SK-N-SH (cell line): ENCODE measurements around the gene ELANE. TPM values are rescaled to one million over a fixed set of nuclear protein-coding genes. Genes with fewer than 3 reads are reported as not detected.

ENCODE experiments used
- CTCF ChIA-PET: fragments of 300-600, 350-600 bp; formaldehyde crosslinking; extraction: SDS; loops from one replicate; lab custom pipeline; 2021; lab: Yijun Ruan, JAX
- POLR2A ChIA-PET: fragments of 350-600 bp; sonication (Branson Sonifier 250); formaldehyde crosslinking; extraction: SDS; loops from one replicate; lab custom pipeline; 2020; ENCODE audit warnings: antibody characterized with exemption, inconsistent platforms; lab: Yijun Ruan, JAX
- DNase-seq: peaks from one replicate; pipeline ENCODE4 v3.0.0; 2012
- H2AFZ ChIP-seq: fragments of 200-600 bp; sonication (generic); 2 replicates; pipeline ENCODE4 v1.8.1; 2016; ENCODE audit warnings: antibody characterized with exemption, mild to moderate bottlenecking, low read depth
- H3F3A ChIP-seq: fragments of 200-600 bp; sonication (generic); replicated peaks from 2 replicates; pipeline ENCODE3; 2016; ENCODE audit warnings: antibody characterized with exemption, mild to moderate bottlenecking; ENCODE audit not compliant: insufficient read depth
- H3K27ac ChIP-seq, 2 experiments: fragments of 200-500 bp in 1 of 2; fragments of 200-600 bp in 1 of 2; sonication (Bioruptor generic) in 1 of 2; sonication (generic), shearing (Covaris generic) in 1 of 2; 2 replicates each; pipeline versions ENCODE4 v1.5.1 to v1.6.1; 2014 to 2016; ENCODE audit warnings: low read depth in 2 of 2, inconsistent platforms in 1 of 2, low read length in 1 of 2, mild to moderate bottlenecking in 1 of 2, mixed read lengths in 1 of 2
- H3K27me3 ChIP-seq: fragments of 200-600 bp; sonication (generic), shearing (Covaris generic); 2 replicates; pipeline ENCODE4 v1.6.1; 2016; ENCODE audit warnings: mixed run types; ENCODE audit not compliant: insufficient read depth
- H3K36me3 ChIP-seq, 2 experiments: fragments of 200-500 bp in 1 of 2; fragments of 200-600 bp in 1 of 2; sonication (Bioruptor generic) in 1 of 2; sonication (generic) in 1 of 2; replicated peaks in 1 of 2; 2 replicates each; pipeline versions ENCODE3 to v1.5.1; 2014 to 2016; ENCODE audit warnings: low read length in 1 of 2, mild to moderate bottlenecking in 1 of 2; ENCODE audit not compliant: insufficient read depth in 2 of 2, control insufficient read depth in 1 of 2
- H3K4me1 ChIP-seq, 2 experiments: fragments of 200-500 bp in 1 of 2; fragments of 200-600 bp in 1 of 2; sonication (Bioruptor generic) in 1 of 2; sonication (generic), shearing (Covaris generic) in 1 of 2; 2 replicates each; pipeline versions ENCODE4 v1.5.1 to v1.6.1; 2014 to 2016; ENCODE audit warnings: low read depth in 1 of 2, low read length in 1 of 2, mixed run types in 1 of 2; ENCODE audit not compliant: insufficient read depth in 2 of 2, control insufficient read depth in 1 of 2
- H3K4me2 ChIP-seq: fragments of 200-600 bp; sonication (generic), shearing (Covaris generic); 2 replicates; pipeline ENCODE4 v1.6.1; 2017; ENCODE audit warnings: mixed run types
- H3K4me3 ChIP-seq, 2 experiments: fragments of 200-500 bp in 1 of 2; fragments of 200-600 bp in 1 of 2; sonication (Bioruptor generic) in 1 of 2; sonication (generic), shearing (Covaris generic) in 1 of 2; 2 replicates each; pipeline versions ENCODE4 v1.5.1 to v1.8.1; 2014 to 2016; ENCODE audit warnings: low read depth in 2 of 2, inconsistent platforms in 1 of 2, low read length in 1 of 2, mild to moderate bottlenecking in 1 of 2, mixed read lengths in 1 of 2, moderate library complexity in 1 of 2
- H3K79me2 ChIP-seq: fragments of 200-600 bp; sonication (generic); 2 replicates; pipeline ENCODE4 v1.8.1; 2017; ENCODE audit warnings: mild to moderate bottlenecking; ENCODE audit not compliant: insufficient read depth
- H3K9ac ChIP-seq: fragments of 200-600 bp; sonication (generic); 2 replicates; pipeline ENCODE4 v1.6.1; 2017; ENCODE audit warnings: mixed run types
- H3K9me2 ChIP-seq: fragments of 200-600 bp; sonication (generic); 2 replicates; pipeline ENCODE4 v1.6.1; 2017; ENCODE audit warnings: mixed run types
- H3K9me3 ChIP-seq: fragments of 200-600 bp; sonication (generic); 2 replicates; pipeline ENCODE4 v1.6.1; 2017; ENCODE audit warnings: mixed run types, mild to moderate bottlenecking, moderate library complexity
- H4K20me1 ChIP-seq: fragments of 200-600 bp; sonication (generic); 2 replicates; pipeline ENCODE4 v1.6.1; 2017; ENCODE audit warnings: mild to moderate bottlenecking, mixed run types; ENCODE audit not compliant: insufficient read depth
- EP300 ChIP-seq, 2 experiments: IDR thresholded peaks; 2 replicates each; pipeline versions ENCODE4 v1.4.0 to v1.6.1; 2012; ENCODE audit warnings: borderline replicate concordance in 1 of 2, low read depth in 1 of 2, low read length in 1 of 2
- FOXJ3 ChIP-seq: sonication (generic); formaldehyde crosslinking; IDR thresholded peaks from 2 replicates; pipeline ENCODE4 v1.5.1; 2020; ENCODE audit warnings: mild to moderate bottlenecking, missing genetic modification reagents
- FOXM1 ChIP-seq: IDR thresholded peaks from 2 replicates; pipeline ENCODE4 v1.4.0; 2012; ENCODE audit warnings: low read depth, mild to moderate bottlenecking
- JUND ChIP-seq: IDR thresholded peaks from 2 replicates; pipeline ENCODE4 v1.4.0; 2012
- MAX ChIP-seq: IDR thresholded peaks from 2 replicates; pipeline ENCODE4 v1.4.0; 2012; ENCODE audit warnings: low read depth
- NFIC ChIP-seq: IDR thresholded peaks from 2 replicates; pipeline ENCODE4 v1.4.0; 2012; ENCODE audit warnings: borderline replicate concordance
- NRF1 ChIP-seq: IDR thresholded peaks from 2 replicates; pipeline ENCODE4 v1.6.1; 2012; ENCODE audit warnings: low read depth, mild to moderate bottlenecking, low read length
- POLR2AphosphoS5 ChIP-seq: IDR thresholded peaks from 2 replicates; pipeline ENCODE4 v1.6.1; 2012; ENCODE audit warnings: low read depth, low read length
- RAD21 ChIP-seq: IDR thresholded peaks from 2 replicates; pipeline ENCODE4 v1.6.1; 2012; ENCODE audit warnings: mild to moderate bottlenecking, low read length
- RCOR1 ChIP-seq: fragments of 150-350 bp; IDR thresholded peaks from 2 replicates; pipeline ENCODE4 v1.6.1; 2017; ENCODE audit warnings: antibody characterized with exemption, low read length
- RFX5 ChIP-seq: IDR thresholded peaks from 2 replicates; pipeline ENCODE4 v1.6.1; 2012; ENCODE audit warnings: mild to moderate bottlenecking, improper control_type of control experiment, low read length
- RXRA ChIP-seq: IDR thresholded peaks from 2 replicates; pipeline ENCODE4 v1.4.0; 2012; ENCODE audit warnings: low read depth, mild to moderate bottlenecking, borderline replicate concordance
- TAF1 ChIP-seq: IDR thresholded peaks from 2 replicates; pipeline ENCODE4 v1.6.1; 2012; ENCODE audit warnings: low read depth, mild to moderate bottlenecking, low read length, moderate library complexity, borderline replicate concordance
- TCF12 ChIP-seq: IDR thresholded peaks from 2 replicates; pipeline ENCODE4 v1.4.0; 2012
- ZBTB33 ChIP-seq: IDR thresholded peaks from 2 replicates; pipeline ENCODE4 v1.4.0; 2012; ENCODE audit warnings: low read depth, borderline replicate concordance
- WGBS: methylation state at CpG from one replicate; pipeline ENCODE4 v1.1.6; 2017; ENCODE audit warnings: low lambda C conversion rate; 5-methylcytosine and 5-hydroxymethylcytosine counted together
- polyA plus RNA-seq, 3 experiments: library from polyadenylated mRNA; depleted of rRNA; stranded (reverse); fragments of >200 nt; gene quantifications; 2 replicates each; pipeline ENCODE4 v1.2.3, GENCODE V29; 2012

ELANE gene
- polyA plus RNA-seq, 1 of the 3 experiments (the other 2 are of a cell fraction): not detected

- POLR2A ChIA-PET: no interaction called here
- no peak for TF ChIP-seq EP300 (IDR thresholded peaks at IDR 0.05; ENCODE audit: borderline replicate concordance in 1 of 2, low read depth in 1 of 2, low read length in 1 of 2)
- TF ChIP-seq JUND: no peak
- TF ChIP-seq RAD21: no peak
- TF ChIP-seq ZBTB33: no peak
- no peak for TF ChIP-seq RXRA
- no peak for TF ChIP-seq RFX5
- no peak for TF ChIP-seq TAF1
- TF ChIP-seq FOXJ3 (CRISPR knock-in tag): no peak
- TF ChIP-seq NFIC: no peak
- TF ChIP-seq POLR2AphosphoS5: no peak
- no peak for TF ChIP-seq TCF12
- no peak for TF ChIP-seq FOXM1
- no peak for TF ChIP-seq MAX
- no peak for TF ChIP-seq NRF1
- TF ChIP-seq RCOR1: no peak
- Histone ChIP-seq H3K27me3 (no peaks in the 10 kb centered on the region), H3K9me3 (no peaks in the 10 kb centered on the region), H3K27ac (no peak overlapping the region), H3K9ac (no peak overlapping the region), H3K79me2 (peaks cover 41% of the 10 kb centered on the region), H3K9me2 (no peaks in the 10 kb centered on the region), H2AFZ (no peak overlapping the region), H3K4me2 (no peak overlapping the region), H3K4me1 (no peaks in the 10 kb centered on the region; a peak in 1 of 4 replicates), H3K36me3 (peaks cover 0 to 19% of the 10 kb centered on the region in 2 experiments), H3K4me3 (no peak overlapping the region), H4K20me1 (peaks cover 31% of the 10 kb centered on the region), H3F3A (peaks cover 4% of the 10 kb centered on the region)
- CTCF ChIA-PET: interaction anchor here (1.1 to 1.7 kb wide), 2 partner anchors 21 to 38 kb away, joined by 5 read pairs; no protein-coding TSS in a partner anchor
- WGBS: 92% methylated on average over 16 of the region's 27 CpGs
- DNase-seq: no peak
Measured at GRCh38 chr19:901216-902092, 49.4 kb downstream of the ELANE start.

- no peaks in the 10 kb centered on the region for H3K9me2 ChIP-seq
- no peak overlapping the region for H3K4me2 ChIP-seq
- 96% methylated on average over 5 of the region's 7 CpGs for WGBS
- no peaks in the 10 kb centered on the region; a peak in 1 of 4 replicates for H3K4me1 ChIP-seq
- H3K9me3 ChIP-seq: no peaks in the 10 kb centered on the region
- peaks cover 4% of the 10 kb centered on the region for H3F3A ChIP-seq
- no peak for DNase-seq
- POLR2A ChIA-PET: no interaction called here
- no peaks in the 10 kb centered on the region for H3K27me3 ChIP-seq
- no peak overlapping the region for H3K9ac ChIP-seq
- CTCF ChIA-PET: interaction anchor here (1.7 kb wide), 1 partner anchor 21 kb away, joined by 5 read pairs; no protein-coding TSS in a partner anchor
- peaks cover 0 to 16% of the 10 kb centered on the region in 2 experiments for H3K36me3 ChIP-seq
- H2AFZ ChIP-seq: no peak overlapping the region
- TF ChIP-seq NFIC (no peak), RFX5 (no peak), TCF12 (no peak)
- TF ChIP-seq, all 33 proteins: peak for 0
- no peak overlapping the region for H3K4me3 ChIP-seq
- peaks cover 47% of the 10 kb centered on the region for H3K79me2 ChIP-seq
- no peak overlapping the region for H3K27ac ChIP-seq
- peaks cover 35% of the 10 kb centered on the region for H4K20me1 ChIP-seq
Measured at GRCh38 chr19:902093-902370, 49.9 kb downstream of the ELANE start.
